Activated CD8-positive, alpha-beta T cell treated with anti-CD3 and anti-CD28 coated beads for 36 hours (primary cell): ENCODE results near the gene ATP9B. TPM values are rescaled to one million over a fixed set of nuclear protein-coding genes. Genes with fewer than 3 reads are reported as not detected.

Source experiments
- ATAC-seq: fragments of 200-7000 bp; cut with Tn5 transposase; one replicate; pipeline ENCODE4 v1.10.0; 2021; ENCODE audit warnings: mild to moderate bottlenecking, moderate library complexity
- CTCF ChIA-PET: fragments of 350-600 bp; sonication (Branson Sonifier 250); formaldehyde crosslinking; loops from one replicate; lab custom pipeline; 2021; ENCODE audit warnings: antibody characterized with exemption; lab: Charles Lee
- POLR2A ChIA-PET: fragments of 350-600 bp; sonication (Branson Sonifier 250); formaldehyde crosslinking; loops from one replicate; lab custom pipeline; 2021; ENCODE audit warnings: antibody characterized with exemption; lab: Charles Lee
- DNase-seq: peaks from one replicate; pipeline ENCODE4 v3.0.0-alpha.2; 2020
- H3K27ac Mint-ChIP-seq: one replicate; pipeline ENCODE4 v1.8.0; 2021; ENCODE audit warnings: mild to moderate bottlenecking, mixed read lengths
- H3K27me3 Mint-ChIP-seq: one replicate; pipeline ENCODE4 v1.8.0; 2021; ENCODE audit warnings: mixed read lengths
- H3K36me3 Mint-ChIP-seq: one replicate; pipeline ENCODE4 v1.8.0; 2021; ENCODE audit warnings: low read depth, mixed read lengths
- H3K4me1 Mint-ChIP-seq: one replicate; pipeline ENCODE4 v1.8.0; 2021; ENCODE audit warnings: low read depth, mixed read lengths
- H3K4me3 Mint-ChIP-seq: one replicate; pipeline ENCODE4 v1.8.0; 2021; ENCODE audit warnings: mild to moderate bottlenecking, moderate library complexity, mixed read lengths
- H3K9me3 Mint-ChIP-seq: one replicate; pipeline ENCODE4 v1.8.0; 2021; ENCODE audit warnings: mixed read lengths
- intact Hi-C: fragments of 100-400 bp; cut with micrococcal nuclease; formaldehyde crosslinking; loops from one replicate; pipeline ENCODE4 v1.10.0; 2022
- total RNA-seq, 2 experiments: library from RNA; stranded (reverse); gene quantifications; one replicate each; pipeline ENCODE4 v1.2.3, GENCODE V29; 2021
- TF ChIP-seq, protein P1 (sequence below): fragments of 200-600 bp; IDR thresholded peaks from one replicate; pipeline ENCODE4 v1.8.0; 2022; ENCODE audit warnings: antibody characterized with exemption, mild to moderate bottlenecking

Gene ATP9B
- total RNA-seq, 2 experiments from 2014 or later = 18.9 to 21.1 TPM

DNA sequence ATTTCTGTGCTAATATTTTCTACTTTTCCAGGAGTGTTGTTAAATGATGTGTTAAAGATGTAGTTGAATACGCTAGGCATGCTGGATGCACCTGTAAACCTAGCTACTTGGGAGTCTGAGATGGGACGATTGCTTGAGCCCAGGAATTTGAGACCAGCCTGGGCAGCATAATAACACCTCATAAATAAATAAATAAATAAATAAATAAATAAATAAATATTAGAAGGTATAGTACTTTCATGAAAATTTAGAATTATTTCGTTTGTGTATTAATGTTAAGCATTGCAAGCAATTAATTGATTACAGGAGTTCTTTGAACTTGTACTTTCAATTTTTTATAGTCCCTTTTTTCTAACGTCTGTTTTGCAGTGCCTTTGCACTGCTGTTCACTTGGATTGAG lies 137.2 kb downstream of the ATP9B start:
- Mint-ChIP-seq H3K9me3 (no peaks in the 10 kb centered on the region), H3K4me1 (peaks cover 20% of the 10 kb centered on the region)
- POLR2A ChIA-PET = no interaction called here

DNA sequence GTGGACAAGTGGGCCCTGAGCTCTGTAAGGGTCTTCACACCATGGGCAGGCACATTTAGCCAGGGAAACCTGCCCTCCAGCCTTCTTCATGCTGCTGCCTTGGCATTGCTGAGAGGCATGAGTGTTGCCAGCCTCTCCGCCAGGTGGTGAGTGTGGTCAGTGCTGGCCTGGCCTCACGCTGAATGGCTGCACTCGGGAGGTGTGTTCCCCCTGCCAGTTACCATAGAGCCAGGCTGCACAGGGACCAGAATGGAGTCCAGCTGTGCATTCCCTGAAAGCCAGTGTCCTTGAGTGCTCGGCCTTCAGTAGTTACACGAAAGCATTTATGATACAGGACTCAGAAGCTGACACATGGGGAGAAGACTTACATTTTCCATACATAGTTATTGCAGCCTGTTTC lies 139.7 kb downstream of the ATP9B start:
- Mint-ChIP-seq H3K9me3 (no peaks in the 10 kb centered on the region), H3K4me1 (peaks cover 4% of the 10 kb centered on the region), H3K4me3 (no peak overlapping the region), H3K36me3 (peaks cover 11% of the 10 kb centered on the region), H3K27me3 (no peaks in the 10 kb centered on the region), H3K27ac (no peak overlapping the region)
- ChIA-PET CTCF (no interaction called here), POLR2A (no interaction called here)
- TF ChIP-seq, protein P1, sequence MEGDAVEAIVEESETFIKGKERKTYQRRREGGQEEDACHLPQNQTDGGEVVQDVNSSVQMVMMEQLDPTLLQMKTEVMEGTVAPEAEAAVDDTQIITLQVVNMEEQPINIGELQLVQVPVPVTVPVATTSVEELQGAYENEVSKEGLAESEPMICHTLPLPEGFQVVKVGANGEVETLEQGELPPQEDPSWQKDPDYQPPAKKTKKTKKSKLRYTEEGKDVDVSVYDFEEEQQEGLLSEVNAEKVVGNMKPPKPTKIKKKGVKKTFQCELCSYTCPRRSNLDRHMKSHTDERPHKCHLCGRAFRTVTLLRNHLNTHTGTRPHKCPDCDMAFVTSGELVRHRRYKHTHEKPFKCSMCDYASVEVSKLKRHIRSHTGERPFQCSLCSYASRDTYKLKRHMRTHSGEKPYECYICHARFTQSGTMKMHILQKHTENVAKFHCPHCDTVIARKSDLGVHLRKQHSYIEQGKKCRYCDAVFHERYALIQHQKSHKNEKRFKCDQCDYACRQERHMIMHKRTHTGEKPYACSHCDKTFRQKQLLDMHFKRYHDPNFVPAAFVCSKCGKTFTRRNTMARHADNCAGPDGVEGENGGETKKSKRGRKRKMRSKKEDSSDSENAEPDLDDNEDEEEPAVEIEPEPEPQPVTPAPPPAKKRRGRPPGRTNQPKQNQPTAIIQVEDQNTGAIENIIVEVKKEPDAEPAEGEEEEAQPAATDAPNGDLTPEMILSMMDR = no peak
- DNase-seq (no peak), ATAC-seq (no peak)
- intact Hi-C loops = no loop called here

More for the DNA sequence above, 137.2 kb downstream of the ATP9B start:
- H3K4me3 Mint-ChIP-seq = no peak overlapping the region
- H3K27ac Mint-ChIP-seq = no peak overlapping the region
- peaks cover 11% of the 10 kb centered on the region for H3K36me3 Mint-ChIP-seq
- CTCF ChIA-PET = no interaction called here
- no peak for ATAC-seq
- intact Hi-C loops = no loop called here
- TF ChIP-seq, protein P1 = no peak
- no peak for DNase-seq
- no peaks in the 10 kb centered on the region for H3K27me3 Mint-ChIP-seq

DNA sequence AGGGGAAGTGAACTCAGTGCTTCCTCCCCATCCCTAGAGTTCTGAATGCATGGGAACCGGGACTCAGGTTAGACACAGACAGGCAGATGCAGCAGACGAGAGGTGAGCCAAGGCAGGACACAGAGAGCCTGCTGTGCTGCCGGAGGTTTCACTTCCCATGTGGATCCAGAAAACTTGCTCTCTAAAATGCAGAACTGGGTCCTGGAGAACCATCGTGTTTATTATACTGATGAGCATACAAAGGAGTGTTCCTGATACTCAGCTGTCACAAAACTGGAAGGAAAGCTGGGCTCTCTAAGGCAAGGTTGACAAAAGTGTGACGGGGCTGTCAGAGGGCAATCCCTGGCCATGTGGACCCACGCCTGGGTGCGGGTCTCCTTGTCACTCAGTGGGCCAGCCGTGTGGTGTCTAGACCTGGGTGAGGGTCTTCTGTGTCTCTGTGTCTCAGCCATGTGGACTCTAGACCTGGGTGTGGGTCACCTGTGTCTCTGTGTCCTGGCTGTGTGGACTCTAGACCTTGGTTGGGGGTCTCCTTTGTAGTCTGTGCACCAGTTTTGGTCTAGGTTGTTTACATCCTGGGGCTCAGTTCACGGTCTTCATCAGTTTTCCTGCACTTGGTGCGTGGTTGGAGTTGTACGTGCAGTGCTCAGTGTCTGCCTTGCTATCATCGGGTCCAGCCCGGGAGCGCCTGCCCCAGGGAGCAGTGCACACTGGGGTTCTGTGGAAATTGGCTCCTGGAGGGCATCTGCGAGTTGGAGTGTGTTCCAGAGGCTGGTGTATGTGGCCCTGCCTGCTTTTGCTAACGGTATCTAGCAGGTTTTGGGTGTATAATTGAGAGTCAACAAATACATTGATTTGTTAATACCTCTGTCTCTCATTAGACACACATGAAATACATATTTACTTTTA lies 141.1 kb downstream of the ATP9B start:
- Mint-ChIP-seq H3K27me3 (no peaks in the 10 kb centered on the region), H3K4me1 (peaks cover 4% of the 10 kb centered on the region), H3K36me3 (peaks cover 11% of the 10 kb centered on the region), H3K9me3 (no peaks in the 10 kb centered on the region), H3K27ac (no peak overlapping the region), H3K4me3 (no peak overlapping the region)
- ChIA-PET POLR2A (no interaction called here), CTCF (no interaction called here)
- TF ChIP-seq, protein P1 = no peak
- intact Hi-C loops = no loop called here
- no peak for DNase-seq
- ATAC-seq = no peak

DNA sequence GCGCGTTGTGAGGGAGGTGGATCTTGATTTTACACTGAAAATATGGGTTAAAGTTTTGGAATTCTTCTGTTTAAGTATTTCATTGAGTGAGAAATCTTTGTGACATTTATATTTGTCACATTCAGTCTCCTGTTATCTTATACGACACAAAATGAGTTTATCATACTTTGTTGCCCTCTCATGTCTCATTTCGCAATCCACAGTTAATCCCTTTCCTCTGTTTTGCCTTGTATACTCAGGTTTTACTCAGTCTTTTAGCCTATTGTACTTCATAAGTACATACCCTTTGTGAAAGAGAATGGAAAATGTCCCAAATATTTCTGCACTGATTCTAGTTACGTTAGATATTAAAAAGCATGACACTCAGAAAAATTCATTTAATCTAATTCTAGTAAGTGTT lies 142.7 kb downstream of the ATP9B start:
- intact Hi-C loops = no loop called here
- Mint-ChIP-seq H3K4me1 (peaks cover 4% of the 10 kb centered on the region), H3K27ac (no peak overlapping the region), H3K27me3 (no peaks in the 10 kb centered on the region), H3K9me3 (no peaks in the 10 kb centered on the region), H3K4me3 (no peak overlapping the region), H3K36me3 (peaks cover 10% of the 10 kb centered on the region)
- no peak for ATAC-seq
- DNase-seq = no peak
- CTCF ChIA-PET = no interaction called here
- TF ChIP-seq, protein P1 = no peak
- POLR2A ChIA-PET = no interaction called here

DNA sequence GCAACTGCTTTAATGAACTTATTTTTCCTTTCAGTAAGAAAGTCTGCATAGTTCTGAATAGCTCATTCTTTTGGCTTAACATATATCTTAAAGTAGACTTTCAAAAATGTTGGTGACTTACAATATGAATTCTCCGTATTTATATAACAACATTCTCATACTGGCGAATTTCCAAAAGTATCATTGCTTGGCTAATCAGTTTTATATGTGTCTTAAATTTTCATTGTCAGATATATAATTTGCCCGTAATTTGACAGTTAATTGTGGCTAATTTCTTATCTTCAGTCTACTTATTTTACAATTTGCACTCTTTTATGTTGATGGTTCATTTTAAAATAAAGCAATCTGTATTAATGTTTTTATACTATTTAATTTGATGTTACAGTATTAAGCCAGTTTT lies 144.9 kb downstream of the ATP9B start:
- DNase-seq = no peak
- TF ChIP-seq, protein P1 = no peak
- Mint-ChIP-seq H3K27me3 (no peaks in the 10 kb centered on the region), H3K4me1 (peaks cover 4% of the 10 kb centered on the region), H3K27ac (no peak overlapping the region), H3K36me3 (peaks cover 2% of the 10 kb centered on the region), H3K4me3 (no peak overlapping the region), H3K9me3 (no peaks in the 10 kb centered on the region)
- ATAC-seq = no peak
- intact Hi-C loops = no loop called here
- POLR2A ChIA-PET = interaction anchor here (0.7 kb wide), 1 partner anchor 59 kb away, joined by 3 read pairs; no protein-coding TSS in a partner anchor
- CTCF ChIA-PET = no interaction called here
